HepG2 (cell line): ENCODE measurements around the gene CNGA2. TPM values are rescaled to one million over a fixed set of nuclear protein-coding genes. Genes with fewer than 3 reads are reported as not detected.

ENCODE experiments used
- ATAC-seq: fragments of 200-7000 bp; cut with Tn5 transposase; 3 replicates; pipeline ENCODE4 v1.9.1; 2020; ENCODE audit warnings: mild to moderate bottlenecking, moderate library complexity
- BruUV-seq: library from RNA; stranded (reverse); fragments of 400-500 nt; replicated peaks from 2 replicates; lab custom pipeline; 2021; lab: Mats Ljungman, UMichigan
- CTCF ChIA-PET: fragments of 300-600 bp; formaldehyde crosslinking; extraction: SDS; loops from one replicate; lab custom pipeline; 2021; ENCODE audit warnings: low total read pairs, inconsistent platforms, low intra/inter-chr PET ratio; lab: Yijun Ruan, JAX
- POLR2A ChIA-PET: fragments of 350-600 bp; sonication (Branson Sonifier 250); formaldehyde crosslinking; loops from one replicate; lab custom pipeline; 2020; ENCODE audit warnings: antibody characterized with exemption, inconsistent platforms; lab: Yijun Ruan, JAX
- DNase-seq: peaks from one replicate; pipeline ENCODE4 v3.0.0-alpha.2; 2015; ENCODE audit warnings: low spot score
- FAIRE-seq: peaks from 3 replicates; lab custom pipeline; 2011; peaks lifted over from hg19 to GRCh38; lab: Jason Lieb, UNC
- H2AFZ ChIP-seq: one replicate; pipeline ENCODE4 v1.6.1; 2011; ENCODE audit warnings: low read length, inconsistent platforms
- H3K27ac ChIP-seq: fragments of 300-600 bp; 3 replicates; pipeline ENCODE4 v1.8.0; 2011; ENCODE audit warnings: mixed run types, mild to moderate bottlenecking, mixed read lengths, low read length, inconsistent platforms; ENCODE audit not compliant: insufficient read depth; ENCODE audit errors: extremely low read length
- H3K27me3 ChIP-seq, 2 experiments: fragments of 200-600 bp in 1 of 2; 2 replicates in 1 of 2; 3 replicates in 1 of 2; pipeline versions ENCODE4 v1.6.0 to v1.8.0; 2011; ENCODE audit warnings: low read length in 2 of 2, mild to moderate bottlenecking in 2 of 2, moderate library complexity in 2 of 2, inconsistent platforms in 1 of 2; ENCODE audit not compliant: insufficient read depth in 2 of 2, control insufficient read depth in 1 of 2
- H3K36me3 ChIP-seq, 2 experiments: fragments of 200-600 bp in 1 of 2; replicated peaks in 1 of 2; 2 replicates in 1 of 2; 3 replicates in 1 of 2; pipeline versions ENCODE4 v1.5.1 to v1.8.0; 2011; ENCODE audit warnings: low read length in 2 of 2, inconsistent platforms in 1 of 2; ENCODE audit not compliant: insufficient read depth in 2 of 2, control insufficient read depth in 1 of 2
- H3K4me1 ChIP-seq: 2 replicates; pipeline ENCODE4 v1.5.1; 2012; ENCODE audit warnings: low read length, inconsistent platforms; ENCODE audit not compliant: insufficient read depth
- H3K4me2 ChIP-seq: 2 replicates; pipeline ENCODE4 v1.6.0; 2011; ENCODE audit warnings: low read depth, low read length, inconsistent platforms
- H3K4me3 ChIP-seq, 3 experiments: fragments of 200-600 bp in 1 of 3; sonication (generic), shearing (Covaris generic) in 1 of 3; replicated peaks in 1 of 3; 2 replicates each; pipeline ENCODE4 v1.5.1; 2011 to 2016; ENCODE audit warnings: low read length in 3 of 3, inconsistent platforms in 2 of 3, low read depth in 2 of 3, mild to moderate bottlenecking in 2 of 3, control low read depth in 1 of 3, mixed read lengths in 1 of 3; ENCODE audit not compliant: insufficient read depth in 1 of 3
- H3K79me2 ChIP-seq: one replicate; pipeline ENCODE4 v1.6.1; 2011; ENCODE audit warnings: low read length, inconsistent platforms; ENCODE audit not compliant: insufficient read depth
- H3K9ac ChIP-seq: 2 replicates; pipeline ENCODE4 v1.6.0; 2011; ENCODE audit warnings: mild to moderate bottlenecking, low read depth, low read length, inconsistent platforms; ENCODE audit not compliant: insufficient read depth
- H3K9me3 ChIP-seq: 2 replicates; pipeline ENCODE4 v1.5.1; 2012; ENCODE audit warnings: mild to moderate bottlenecking, low read length
- H4K20me1 ChIP-seq: 2 replicates; pipeline ENCODE4 v1.6.0; 2011; ENCODE audit warnings: inconsistent platforms, mild to moderate bottlenecking, low read length, moderate library complexity; ENCODE audit not compliant: insufficient read depth
- CBX1 ChIP-seq: IDR thresholded peaks from one replicate; pipeline ENCODE4 v1.6.1; 2016; ENCODE audit warnings: antibody characterized with exemption, low read depth
- FOXO1 ChIP-seq: sonication (generic); formaldehyde crosslinking; IDR thresholded peaks from 2 replicates; pipeline ENCODE4 v1.4.0; 2020; ENCODE audit warnings: missing genetic modification reagents
- HHEX ChIP-seq: IDR thresholded peaks from 2 replicates; pipeline ENCODE4 v1.6.1; 2016; ENCODE audit warnings: control low read depth
- HOXA7 ChIP-seq: sonication (generic); formaldehyde crosslinking; IDR thresholded peaks from 2 replicates; pipeline ENCODE4 v1.8.1; 2022; ENCODE audit warnings: mild to moderate bottlenecking, missing genetic modification reagents, moderate library complexity
- RARA ChIP-seq: IDR thresholded peaks from 2 replicates; pipeline ENCODE4 v1.6.1; 2016; ENCODE audit warnings: missing genetic modification reagents, missing compliant biosample characterization
- SKI ChIP-seq: fragments of 450-650 bp; IDR thresholded peaks from one replicate; pipeline ENCODE4 v1.6.1; 2018; ENCODE audit warnings: mild to moderate bottlenecking; ENCODE audit not compliant: partially characterized antibody
- ZFP62 ChIP-seq: sonication (generic); formaldehyde crosslinking; IDR thresholded peaks from 2 replicates; pipeline ENCODE4 v1.4.0; 2020; ENCODE audit warnings: missing genetic modification reagents
- ZNF251 ChIP-seq: sonication (generic); formaldehyde crosslinking; IDR thresholded peaks from 2 replicates; pipeline ENCODE4 v1.9.0; 2021; ENCODE audit warnings: mild to moderate bottlenecking, missing genetic modification reagents
- ZNF615 ChIP-seq: sonication (generic); formaldehyde crosslinking; IDR thresholded peaks from 2 replicates; pipeline ENCODE4 v1.5.0; 2020; ENCODE audit warnings: mild to moderate bottlenecking, missing genetic modification reagents, borderline replicate concordance
- ZNF687 ChIP-seq: sonication (generic); formaldehyde crosslinking; IDR thresholded peaks from 2 replicates; pipeline ENCODE4 v1.5.1; 2020; ENCODE audit warnings: mild to moderate bottlenecking, missing genetic modification reagents, moderate library complexity
- ZNF777 ChIP-seq: sonication (generic); formaldehyde crosslinking; IDR thresholded peaks from 2 replicates; pipeline ENCODE4 v1.4.0; 2020; ENCODE audit warnings: missing genetic modification reagents
- ZNF788 ChIP-seq: sonication (generic); formaldehyde crosslinking; IDR thresholded peaks from 2 replicates; pipeline ENCODE4 v1.5.0; 2020; ENCODE audit warnings: mild to moderate bottlenecking, missing genetic modification reagents, borderline replicate concordance
- WGBS: methylation state at CpG from one replicate; pipeline ENCODE4 v1.1.6; 2017; ENCODE audit warnings: low lambda C conversion rate; 5-methylcytosine and 5-hydroxymethylcytosine counted together
- in situ Hi-C: cut with HindIII; loops from 2 replicates; pipeline ENCODE4 v1.10.0; 2017; ENCODE audit warnings: low pct_unique_long_range_greater_than_20kb; ENCODE audit not compliant: extremely low pct_ligation_motif_present
- intact Hi-C: fragments of 100-400 bp; cut with micrococcal nuclease; formaldehyde crosslinking; loops from one replicate; pipeline ENCODE4 v1.10.0; 2022; ENCODE audit not compliant: unreplicated experiment
- polyA plus RNA-seq, 8 experiments: library from polyadenylated mRNA; depleted of rRNA in 3 of 8; stranded (reverse) in 7 of 8; unstranded in 1 of 8; fragments of >200 nt; fragmentation: Illumina TruSeq in 4 of 8; extraction: Trizol in 4 of 8; gene quantifications; 2 replicates each; pipeline versions ENCODE4 v1.2.1 to v1.2.3, GENCODE V29; 2011 to 2016; ENCODE audit warnings: low read depth in 4 of 8, missing spikeins in 1 of 8, mixed read lengths in 1 of 8; ENCODE audit not compliant: insufficient read depth in 1 of 8
- total RNA-seq, 5 experiments: library from RNA; depleted of rRNA; stranded (reverse); fragments of >200 nt; fragmentation: Illumina TruSeq; extraction: Trizol; gene quantifications; 2 replicates each; pipeline ENCODE4 v1.2.3, GENCODE V29; 2016; ENCODE audit warnings: low read depth in 1 of 5
- TF ChIP-seq, protein P1 (sequence below): sonication (generic); formaldehyde crosslinking; IDR thresholded peaks from 2 replicates; pipeline ENCODE4 v1.5.0; 2020; ENCODE audit warnings: mild to moderate bottlenecking, missing genetic modification reagents

Gene CNGA2
- total and polyA plus RNA-seq, 2 of the 13 experiments (the other 11 are each of a cell fraction or from before 2014, with no cell fraction given), result not detected

- H3K27me3 ChIP-seq, result no peaks in the 10 kb centered on the region
- H2AFZ ChIP-seq, result no peak overlapping the region
- H3K4me1 ChIP-seq, result no peaks in the 10 kb centered on the region
- no peaks in the 10 kb centered on the region for H3K79me2 ChIP-seq
- no TSS peak for BruUV-seq
- no peak for TF ChIP-seq CBX1
- TF ChIP-seq ZNF788 (CRISPR knock-in tag), result no peak
- TF ChIP-seq, all 625 proteins: peak for 0
- Histone ChIP-seq H3K9me3 (no peaks in the 10 kb centered on the region), H3K9ac (no peak overlapping the region), H3K27ac (no peak overlapping the region), H3K4me3 (no peak overlapping the region), H4K20me1 (no peaks in the 10 kb centered on the region), H3K36me3 (no peaks in the 10 kb centered on the region), H3K4me2 (no peak overlapping the region)
- ChIA-PET CTCF (no interaction called here), POLR2A (no interaction called here)
- DNase-seq, result no peak
- no peak for ATAC-seq
- no peak for FAIRE-seq
- WGBS, result 0% methylated on average over 1 of the region's 2 CpGs
- in situ Hi-C loops, result no loop called here
- intact Hi-C loops, result no loop called here
Measured at GRCh38 chrX:151711787-151712186, 22.8 kb upstream of the CNGA2 start.

DNA sequence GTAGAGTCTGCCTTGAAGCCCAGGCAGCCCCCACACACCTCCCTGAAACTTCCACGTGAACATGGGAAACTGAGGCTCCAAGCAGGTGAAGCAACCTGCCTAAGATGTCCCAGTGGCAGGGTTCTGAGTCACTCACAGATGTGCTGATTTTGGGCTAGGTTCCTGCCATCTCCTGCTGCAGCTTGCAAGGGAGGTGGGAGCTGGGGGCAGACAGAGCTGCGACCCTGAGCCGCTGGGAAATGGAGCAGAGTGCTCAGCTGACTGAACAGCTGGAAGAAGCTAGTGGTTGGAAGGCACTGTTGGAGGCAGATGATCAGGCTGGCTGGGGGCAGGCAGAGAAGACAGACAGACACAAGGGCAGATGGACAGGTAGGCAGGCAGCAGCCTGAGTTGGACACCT lies 22.3 kb upstream of the CNGA2 start:
- no peaks in the 10 kb centered on the region for H3K27me3 ChIP-seq
- no peak for FAIRE-seq
- in situ Hi-C loops, result no loop called here
- H3K4me1 ChIP-seq, result no peaks in the 10 kb centered on the region
- H3K4me2 ChIP-seq, result no peak overlapping the region
- WGBS, result no CpG with 5 or more reads among the region's 3 CpGs
- H3K9ac ChIP-seq, result no peak overlapping the region
- no peaks in the 10 kb centered on the region for H4K20me1 ChIP-seq
- no peak for ATAC-seq
- H3K36me3 ChIP-seq, result no peaks in the 10 kb centered on the region
- ChIA-PET POLR2A (no interaction called here), CTCF (no interaction called here)
- H3K4me3 ChIP-seq, result no peak overlapping the region
- no peak for DNase-seq
- no peaks in the 10 kb centered on the region for H3K79me2 ChIP-seq
- H2AFZ ChIP-seq, result no peak overlapping the region
- intact Hi-C loops, result no loop called here
- no TSS peak for BruUV-seq
- no peaks in the 10 kb centered on the region for H3K9me3 ChIP-seq
- no peak overlapping the region for H3K27ac ChIP-seq
- TF ChIP-seq HOXA7, result no peak
- TF ChIP-seq ZFP62 (CRISPR knock-in tag), result no peak
- no peak for TF ChIP-seq ZNF615 (CRISPR knock-in tag)
- TF ChIP-seq RARA, result no peak
- TF ChIP-seq SKI, result no peak
- TF ChIP-seq ZNF251, result no peak
- no peak for TF ChIP-seq ZNF687 (CRISPR knock-in tag)
- TF ChIP-seq, protein P1, sequence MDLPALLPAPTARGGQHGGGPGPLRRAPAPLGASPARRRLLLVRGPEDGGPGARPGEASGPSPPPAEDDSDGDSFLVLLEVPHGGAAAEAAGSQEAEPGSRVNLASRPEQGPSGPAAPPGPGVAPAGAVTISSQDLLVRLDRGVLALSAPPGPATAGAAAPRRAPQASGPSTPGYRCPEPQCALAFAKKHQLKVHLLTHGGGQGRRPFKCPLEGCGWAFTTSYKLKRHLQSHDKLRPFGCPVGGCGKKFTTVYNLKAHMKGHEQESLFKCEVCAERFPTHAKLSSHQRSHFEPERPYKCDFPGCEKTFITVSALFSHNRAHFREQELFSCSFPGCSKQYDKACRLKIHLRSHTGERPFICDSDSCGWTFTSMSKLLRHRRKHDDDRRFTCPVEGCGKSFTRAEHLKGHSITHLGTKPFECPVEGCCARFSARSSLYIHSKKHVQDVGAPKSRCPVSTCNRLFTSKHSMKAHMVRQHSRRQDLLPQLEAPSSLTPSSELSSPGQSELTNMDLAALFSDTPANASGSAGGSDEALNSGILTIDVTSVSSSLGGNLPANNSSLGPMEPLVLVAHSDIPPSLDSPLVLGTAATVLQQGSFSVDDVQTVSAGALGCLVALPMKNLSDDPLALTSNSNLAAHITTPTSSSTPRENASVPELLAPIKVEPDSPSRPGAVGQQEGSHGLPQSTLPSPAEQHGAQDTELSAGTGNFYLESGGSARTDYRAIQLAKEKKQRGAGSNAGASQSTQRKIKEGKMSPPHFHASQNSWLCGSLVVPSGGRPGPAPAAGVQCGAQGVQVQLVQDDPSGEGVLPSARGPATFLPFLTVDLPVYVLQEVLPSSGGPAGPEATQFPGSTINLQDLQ (CRISPR knock-in tag), result no peak
- TF ChIP-seq ZNF777 (CRISPR knock-in tag), result no peak
- no peak for TF ChIP-seq HHEX
- TF ChIP-seq FOXO1 (CRISPR knock-in tag), result no peak
